Osteocyte (in vitro differentiated cells): ENCODE results near the gene SNRPA. TPM values are rescaled to one million over a fixed set of nuclear protein-coding genes. Genes with fewer than 3 reads are reported as not detected.
"Not testable (repeated sequence)": the region's sequence is repeated elsewhere in the genome, so short reads cannot be mapped to it uniquely, and the experiment has no call there.

Experiments used
- DNase-seq: peaks from one replicate; pipeline ENCODE4 v3.0.0; 2021; ENCODE audit warnings: mixed read lengths; ENCODE audit not compliant: unreplicated experiment; ENCODE audit errors: extremely low spot score
- H3K27ac Mint-ChIP-seq: one replicate; pipeline ENCODE4 v1.8.0; 2021; ENCODE audit warnings: mild to moderate bottlenecking, mixed read lengths; ENCODE audit not compliant: unreplicated experiment
- H3K27me3 Mint-ChIP-seq: one replicate; pipeline ENCODE4 v1.8.0; 2021; ENCODE audit warnings: mixed read lengths; ENCODE audit not compliant: unreplicated experiment
- H3K36me3 Mint-ChIP-seq: one replicate; pipeline ENCODE4 v1.8.0; 2021; ENCODE audit warnings: mixed read lengths; ENCODE audit not compliant: unreplicated experiment
- H3K4me1 Mint-ChIP-seq: one replicate; pipeline ENCODE4 v1.8.0; 2021; ENCODE audit warnings: mixed read lengths; ENCODE audit not compliant: unreplicated experiment
- H3K4me3 Mint-ChIP-seq: one replicate; pipeline ENCODE4 v1.8.0; 2021; ENCODE audit warnings: mild to moderate bottlenecking, moderate library complexity, mixed read lengths; ENCODE audit not compliant: unreplicated experiment
- H3K9me3 Mint-ChIP-seq: one replicate; pipeline ENCODE4 v1.8.0; 2021; ENCODE audit warnings: mixed read lengths; ENCODE audit not compliant: unreplicated experiment
- total RNA-seq: library from RNA; stranded (reverse); gene quantifications from 2 replicates; pipeline ENCODE4 v1.2.1, GENCODE V29; 2021
- TF ChIP-seq, protein P1 (sequence below): fragments of 200-600 bp; sonication (generic); IDR thresholded peaks from 2 replicates; pipeline ENCODE4 v1.5.0; 2021; ENCODE audit warnings: antibody characterized with exemption, mild to moderate bottlenecking, moderate library complexity

Gene SNRPA
- total RNA-seq, 1 donor from 2014 or later = 53.2 TPM

DNA sequence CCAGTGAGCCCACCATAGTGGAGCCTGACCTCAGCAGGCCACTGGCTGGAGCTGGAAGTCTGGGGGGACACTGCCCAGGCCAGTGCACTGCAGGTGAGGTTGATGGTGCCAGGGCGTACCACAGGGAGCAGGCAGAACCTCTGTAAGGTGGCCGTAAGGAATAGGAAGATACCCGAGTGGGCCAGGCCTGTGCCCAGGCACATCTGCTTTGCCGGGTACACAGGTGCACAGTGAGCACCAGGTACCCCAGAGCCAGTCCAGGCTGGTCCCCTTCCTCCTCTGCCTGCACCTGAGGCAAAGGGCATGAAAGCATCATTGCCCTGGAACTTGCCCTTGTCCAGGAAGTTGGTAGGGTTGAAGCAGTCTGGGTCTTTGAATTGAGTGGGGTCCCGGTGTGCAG, 57.5 kb downstream of the SNRPA start:
- no peak overlapping the region for H3K4me3 Mint-ChIP-seq

DNA sequence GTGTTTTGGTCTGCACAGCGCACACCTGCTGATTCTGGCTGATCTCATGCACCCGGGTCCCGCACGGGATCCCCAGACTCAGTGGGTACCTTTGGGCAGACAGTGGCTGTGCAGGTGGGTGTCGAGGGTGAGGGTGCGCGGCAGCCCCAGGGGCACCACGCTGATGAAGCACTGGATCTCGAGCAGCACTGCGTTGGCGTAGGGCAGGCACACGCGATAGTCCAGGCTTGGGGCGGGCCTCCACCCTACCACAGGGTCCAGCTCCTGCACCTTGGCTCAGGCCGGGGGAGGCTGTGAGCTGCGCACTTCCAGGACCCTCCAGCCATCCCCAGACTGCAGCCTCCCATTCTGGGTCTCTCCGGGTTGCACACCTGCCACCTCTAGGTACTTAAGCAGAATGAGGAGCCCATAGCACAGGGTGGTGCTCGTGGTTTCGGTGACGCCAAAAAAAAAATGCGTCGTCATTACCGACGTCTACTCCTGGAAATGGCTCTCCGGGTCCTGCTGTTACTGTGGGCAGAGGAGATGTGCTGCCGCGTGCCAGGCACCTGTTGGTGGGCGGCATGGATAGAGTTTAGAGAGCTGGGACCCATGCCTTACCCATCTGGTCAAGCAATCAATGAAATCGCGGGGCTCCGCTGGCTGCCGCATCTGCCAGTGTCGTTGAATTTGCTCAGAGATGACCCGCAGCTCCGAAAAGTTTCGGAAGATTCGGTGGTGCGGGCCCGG, 58.5 kb downstream of the SNRPA start:
- H3K27ac Mint-ChIP-seq = peak overlapping the region; percentile 85
- no peaks in the 10 kb centered on the region for H3K9me3 Mint-ChIP-seq
- no peak overlapping the region for H3K4me3 Mint-ChIP-seq
- peaks cover 3% of the 10 kb centered on the region for H3K27me3 Mint-ChIP-seq
- H3K36me3 Mint-ChIP-seq = peaks cover 7% of the 10 kb centered on the region
- no peak for DNase-seq
- TF ChIP-seq, protein P1, sequence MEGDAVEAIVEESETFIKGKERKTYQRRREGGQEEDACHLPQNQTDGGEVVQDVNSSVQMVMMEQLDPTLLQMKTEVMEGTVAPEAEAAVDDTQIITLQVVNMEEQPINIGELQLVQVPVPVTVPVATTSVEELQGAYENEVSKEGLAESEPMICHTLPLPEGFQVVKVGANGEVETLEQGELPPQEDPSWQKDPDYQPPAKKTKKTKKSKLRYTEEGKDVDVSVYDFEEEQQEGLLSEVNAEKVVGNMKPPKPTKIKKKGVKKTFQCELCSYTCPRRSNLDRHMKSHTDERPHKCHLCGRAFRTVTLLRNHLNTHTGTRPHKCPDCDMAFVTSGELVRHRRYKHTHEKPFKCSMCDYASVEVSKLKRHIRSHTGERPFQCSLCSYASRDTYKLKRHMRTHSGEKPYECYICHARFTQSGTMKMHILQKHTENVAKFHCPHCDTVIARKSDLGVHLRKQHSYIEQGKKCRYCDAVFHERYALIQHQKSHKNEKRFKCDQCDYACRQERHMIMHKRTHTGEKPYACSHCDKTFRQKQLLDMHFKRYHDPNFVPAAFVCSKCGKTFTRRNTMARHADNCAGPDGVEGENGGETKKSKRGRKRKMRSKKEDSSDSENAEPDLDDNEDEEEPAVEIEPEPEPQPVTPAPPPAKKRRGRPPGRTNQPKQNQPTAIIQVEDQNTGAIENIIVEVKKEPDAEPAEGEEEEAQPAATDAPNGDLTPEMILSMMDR = no peak
- peaks cover 72% of the 10 kb centered on the region for H3K4me1 Mint-ChIP-seq

More for the DNA sequence above, 57.5 kb downstream of the SNRPA start:
- no peak for DNase-seq
- Mint-ChIP-seq H3K36me3 (peaks cover 12% of the 10 kb centered on the region), H3K27me3 (no peaks in the 10 kb centered on the region), H3K9me3 (no peaks in the 10 kb centered on the region), H3K27ac (no peak overlapping the region), H3K4me1 (peaks cover 74% of the 10 kb centered on the region)
- TF ChIP-seq, protein P1 = no peak

DNA sequence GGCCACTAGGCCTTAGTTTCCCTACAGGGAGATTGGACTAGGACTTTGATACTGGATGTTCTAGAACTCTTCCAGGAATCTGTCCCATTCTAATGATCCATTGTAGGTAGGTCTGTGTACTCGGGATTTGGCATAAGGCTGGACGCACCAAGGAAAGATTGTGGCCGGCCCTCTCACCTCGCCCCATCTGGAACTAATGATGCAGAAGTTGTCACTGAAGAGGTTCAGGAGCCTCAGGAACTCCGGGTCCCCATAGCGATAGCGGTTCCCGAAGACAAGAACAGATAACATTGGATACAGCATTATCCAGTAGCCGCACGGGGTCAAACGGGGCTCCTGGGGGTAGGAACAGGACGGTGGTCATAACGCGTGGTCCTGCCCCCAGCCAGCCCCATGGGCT, 59.2 kb downstream of the SNRPA start:
- no peaks in the 10 kb centered on the region for H3K9me3 Mint-ChIP-seq
- H3K36me3 Mint-ChIP-seq = peaks cover 7% of the 10 kb centered on the region
- DNase-seq = no peak
- TF ChIP-seq, protein P1 = no peak
- peaks cover 69% of the 10 kb centered on the region for H3K4me1 Mint-ChIP-seq
- H3K4me3 Mint-ChIP-seq = peak overlapping the region; percentile 87
- H3K27ac Mint-ChIP-seq = peak overlapping the region; percentile 85
- peaks cover 7% of the 10 kb centered on the region for H3K27me3 Mint-ChIP-seq

DNA sequence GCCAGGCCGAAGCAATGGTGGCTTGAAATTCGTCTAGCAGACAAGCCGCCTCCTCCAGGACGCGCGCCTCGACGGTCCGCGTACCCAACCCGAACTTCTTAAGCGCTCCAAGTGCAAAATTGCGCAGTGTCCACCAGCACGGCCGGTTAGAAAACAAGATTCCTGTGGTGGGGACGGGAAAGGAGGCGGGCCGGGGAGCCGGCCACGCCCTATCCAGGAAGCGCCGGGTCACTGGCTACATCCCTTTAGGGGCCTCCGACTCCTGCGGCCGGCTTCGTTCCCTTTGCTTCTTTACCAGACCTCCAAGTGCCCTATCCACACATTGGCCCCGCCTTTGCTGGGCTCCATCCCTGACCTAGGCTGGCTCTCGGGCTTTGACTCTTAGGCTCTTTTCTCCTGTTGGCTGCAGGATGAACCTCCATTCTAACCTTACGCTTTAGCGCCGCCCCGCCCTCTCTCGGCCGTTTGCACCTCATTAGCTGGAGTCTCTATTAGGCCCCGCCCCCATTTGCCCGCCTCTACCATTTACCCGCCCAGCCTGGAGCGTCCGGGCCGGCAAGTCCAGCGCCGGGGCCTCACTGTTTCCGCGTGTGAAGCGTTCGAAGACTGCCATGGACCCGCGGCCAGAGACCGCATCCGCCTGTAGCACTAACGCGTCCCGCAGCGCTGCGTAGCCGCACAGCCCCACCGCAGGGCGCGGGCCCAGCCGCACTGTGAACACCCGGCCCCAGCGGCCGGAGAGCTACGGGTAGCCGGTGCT, 59.8 kb downstream of the SNRPA start:
- not testable (repeated sequence) for H3K36me3 Mint-ChIP-seq, H3K27me3 Mint-ChIP-seq, H3K9me3 Mint-ChIP-seq, DNase-seq
- Mint-ChIP-seq H3K27ac (peak overlapping the region; percentile 85), H3K4me1 (peaks cover 66% of the 10 kb centered on the region), H3K4me3 (peak overlapping the region; percentile 87)

DNA sequence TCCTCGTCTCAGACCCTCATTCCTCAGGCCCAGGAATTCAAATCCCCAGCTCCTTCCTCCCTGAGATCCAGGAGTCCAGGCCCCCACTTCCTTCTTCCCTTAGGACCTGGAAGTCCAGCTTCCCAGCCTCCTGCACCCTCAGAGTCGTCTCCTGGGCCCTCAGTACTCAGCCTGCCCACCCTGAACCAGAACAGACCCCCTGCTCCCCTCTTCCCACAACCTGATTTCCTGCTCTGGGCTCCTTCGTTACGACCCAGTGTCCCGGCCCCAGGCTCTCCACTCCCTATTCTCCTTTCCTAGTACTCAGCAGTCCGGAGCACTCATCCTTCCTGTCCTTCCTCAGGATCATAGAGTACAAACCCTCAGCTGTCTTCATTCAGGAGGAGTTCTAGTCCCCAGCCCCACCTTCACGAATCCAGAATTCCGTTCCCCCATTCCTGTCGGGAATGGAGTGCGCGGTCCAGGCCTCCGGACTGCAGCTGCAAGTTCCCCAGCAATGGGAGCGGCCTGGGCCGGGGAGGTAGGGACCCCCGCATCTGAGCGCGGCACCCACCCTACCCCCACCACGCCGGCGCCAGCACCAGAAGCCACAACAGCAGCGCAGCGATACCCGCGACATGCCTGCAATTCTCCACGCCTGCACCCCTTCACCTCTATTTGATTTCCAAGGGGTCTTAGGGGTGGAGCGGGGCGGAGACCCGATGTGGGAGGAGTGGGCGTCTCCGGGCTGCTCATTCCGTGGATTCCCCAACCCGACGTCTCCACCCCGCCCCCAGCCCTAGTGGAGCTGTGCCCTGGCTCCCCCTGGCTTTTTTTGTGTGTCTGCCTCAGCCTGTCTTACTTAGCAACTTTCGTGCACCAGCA, 60.7 kb downstream of the SNRPA start:
- Mint-ChIP-seq H3K27ac (peak overlapping the region; percentile 71), H3K9me3 (no peaks in the 10 kb centered on the region), H3K27me3 (peaks cover 7% of the 10 kb centered on the region)

DNA sequence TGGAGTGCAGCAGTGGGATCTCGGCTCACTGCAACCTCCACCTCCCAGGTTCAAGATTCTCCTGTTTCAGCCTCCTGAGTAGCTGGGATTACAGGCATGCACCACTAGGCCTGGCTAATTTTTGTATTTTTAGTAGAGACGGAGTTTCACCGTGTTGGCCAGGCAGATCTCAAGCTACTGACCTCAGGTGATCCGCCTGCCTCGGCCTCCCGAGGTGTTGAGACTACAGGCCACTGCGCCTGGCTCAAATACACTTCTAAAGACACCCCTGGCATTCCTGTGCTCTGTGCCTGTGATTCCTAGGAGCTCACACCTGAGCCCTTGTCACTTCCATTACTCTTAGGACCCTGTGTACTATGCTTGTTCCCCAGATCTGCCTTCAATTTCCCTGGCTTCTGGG, 61.6 kb downstream of the SNRPA start:
- not testable (repeated sequence) for H3K9me3 Mint-ChIP-seq, H3K27me3 Mint-ChIP-seq, H3K36me3 Mint-ChIP-seq, DNase-seq
- Mint-ChIP-seq H3K4me1 (peaks cover 52% of the 10 kb centered on the region), H3K27ac (peak overlapping the region; percentile 87), H3K4me3 (peak overlapping the region; percentile 42)

More for the DNA sequence above, 60.7 kb downstream of the SNRPA start:
- H3K36me3 Mint-ChIP-seq = peaks cover 7% of the 10 kb centered on the region
- DNase-seq = no peak
- TF ChIP-seq, protein P1 = no peak
- peaks cover 57% of the 10 kb centered on the region for H3K4me1 Mint-ChIP-seq
- H3K4me3 Mint-ChIP-seq = peak overlapping the region; percentile 87
